HG03196 (cell line): ENCODE data around the gene INAVA.
"Not testable (repeated sequence)": the region's sequence is repeated elsewhere in the genome, so short reads cannot be mapped to it uniquely, and the experiment has no call there.

Experiments
- ATAC-seq: cut with Tn5 transposase; IDR thresholded peaks from one replicate; pipeline ENCODE4 v1.9.1; 2021; ENCODE audit not compliant: unreplicated experiment

The INAVA gene

DNA sequence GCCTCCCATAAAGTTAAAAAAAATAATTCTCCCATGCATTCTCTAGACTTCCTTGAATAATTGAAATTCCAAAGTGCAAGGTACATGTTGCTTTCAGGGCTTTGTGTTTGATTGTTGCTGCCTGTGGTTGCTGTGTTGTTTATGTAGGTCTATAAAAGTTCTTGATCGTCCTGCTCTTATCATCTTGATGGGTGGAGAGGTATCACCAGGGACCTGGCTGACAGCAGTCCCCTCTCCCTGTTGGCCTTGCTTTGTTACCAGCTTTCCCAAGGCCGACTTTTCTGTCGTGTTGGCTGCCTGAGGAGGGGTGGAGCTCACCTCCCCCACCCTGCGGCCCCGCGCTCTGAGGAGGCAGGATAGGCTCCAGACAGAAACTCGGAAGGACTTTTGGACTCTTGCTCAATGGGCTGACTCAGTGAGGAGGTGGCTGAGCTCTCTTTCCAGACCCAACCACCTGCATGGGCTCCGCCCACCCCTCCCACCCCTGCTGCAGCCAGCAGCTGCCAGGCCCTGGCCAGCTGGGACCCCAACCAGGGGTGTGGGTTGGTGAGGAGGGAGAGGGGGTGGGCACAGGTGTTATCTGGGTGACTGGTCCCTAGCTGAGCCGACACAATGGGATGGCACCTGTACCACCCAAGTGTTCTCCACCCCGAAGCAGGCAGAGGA lies 2.0 kb downstream of the INAVA start:
- ATAC-seq: no peak

- ATAC-seq: no peak
Observed at GRCh38 chr1:200897259-200897658, 2.6 kb downstream of the INAVA start.

- no peak for ATAC-seq
Observed at GRCh38 chr1:200899015-200899386, 4.3 kb downstream of the INAVA start.

DNA sequence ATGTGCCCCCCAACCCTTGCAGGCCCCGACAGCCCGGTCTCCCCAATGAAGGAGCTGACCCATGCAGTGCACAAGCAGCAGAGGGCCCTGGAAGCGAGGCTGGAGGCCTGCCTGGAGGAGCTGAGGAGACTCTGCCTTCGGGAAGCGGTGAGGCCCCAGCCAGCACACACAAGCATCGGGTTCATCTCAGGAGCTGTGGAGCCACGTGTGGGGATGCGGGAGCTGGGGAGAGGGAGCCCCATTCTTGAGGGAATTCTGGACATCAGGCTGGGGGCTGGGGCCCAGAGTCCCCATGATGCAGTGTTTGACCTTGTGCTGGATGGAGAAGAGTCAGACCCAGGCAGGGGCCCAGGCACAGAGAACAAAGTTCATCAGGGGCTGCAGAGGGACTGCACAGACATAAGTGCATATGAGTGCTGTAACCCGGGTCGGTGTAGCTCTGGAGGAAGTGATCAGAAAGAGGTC lies 4.8 kb downstream of the INAVA start:
- ATAC-seq: no peak

DNA sequence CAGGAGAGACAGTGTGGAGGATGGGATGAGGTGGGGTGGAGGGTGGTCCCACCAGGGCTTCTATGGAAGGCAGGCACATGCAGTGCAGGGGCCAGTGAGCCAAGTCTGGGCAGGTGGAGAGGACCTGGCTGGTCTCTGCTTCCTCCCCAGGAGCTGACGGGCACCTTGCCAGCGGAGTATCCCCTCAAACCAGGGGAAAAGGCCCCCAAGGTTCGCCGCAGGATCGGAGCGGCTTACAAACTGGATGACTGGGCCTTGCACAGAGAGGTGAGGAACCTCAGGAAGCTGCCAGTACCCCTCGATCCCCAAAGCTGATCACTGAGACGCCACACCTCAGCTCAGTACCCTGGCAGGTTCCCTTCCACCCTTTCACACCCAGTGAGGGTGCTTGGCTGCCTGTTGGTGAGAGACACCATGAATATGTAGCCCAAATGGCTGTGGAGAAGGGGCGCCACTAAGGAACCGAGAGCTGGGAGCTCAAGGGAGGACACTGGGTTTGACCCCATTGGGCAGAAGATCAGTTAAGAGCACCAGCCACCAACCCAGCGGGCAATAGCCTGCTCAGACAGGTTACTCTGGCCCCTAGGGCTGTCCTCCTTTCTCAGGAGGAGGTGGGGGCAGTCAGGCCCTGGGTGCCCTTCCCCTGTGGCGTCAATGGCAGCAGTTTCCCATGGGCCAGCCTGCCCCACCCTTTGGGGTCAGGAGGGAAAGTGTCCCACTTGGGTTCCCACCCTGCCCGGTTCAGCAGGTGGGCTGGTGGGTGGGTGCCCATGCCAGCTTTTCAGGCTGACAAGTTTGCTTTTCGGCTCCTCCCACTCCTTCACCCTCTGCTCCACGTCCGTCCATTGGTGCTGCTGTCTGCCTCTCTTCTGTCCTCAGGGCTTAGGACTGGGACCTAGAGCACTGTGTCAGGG lies 5.5 kb downstream of the INAVA start:
- no peak for ATAC-seq

- ATAC-seq: no peak
Observed at GRCh38 chr1:200900877-200901276, 6.2 kb downstream of the INAVA start.

GRCh38 chr1:200901350-200901749 lies 6.7 kb downstream of the INAVA start:
- ATAC-seq: no peak

GRCh38 chr1:200901796-200902444 lies 7.2 kb downstream of the INAVA start:
- ATAC-seq: no peak

DNA sequence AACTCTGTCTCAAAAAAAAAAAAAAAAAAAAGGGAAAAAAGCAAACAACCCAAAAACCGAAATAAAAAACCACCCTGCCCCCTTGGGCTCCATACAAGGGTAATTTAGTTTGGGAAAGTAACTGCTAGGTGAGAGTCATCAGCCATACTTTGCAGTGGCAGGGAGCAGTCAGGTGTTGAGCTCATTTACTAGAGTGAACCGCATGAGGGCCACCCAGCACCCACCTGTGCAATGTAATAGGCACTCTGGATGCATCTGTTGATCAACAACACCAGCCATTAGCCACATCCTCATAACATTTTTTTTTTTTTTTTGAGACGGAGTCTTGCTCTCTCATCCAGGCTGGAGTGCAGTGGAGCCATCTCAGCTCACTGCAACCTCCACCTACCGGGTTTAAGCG lies 9.1 kb downstream of the INAVA start:
- ATAC-seq: no peak

- ATAC-seq: no peak
Observed at GRCh38 chr1:200904772-200905171, 10.1 kb downstream of the INAVA start.

- peak; percentile 37 for ATAC-seq
Observed at GRCh38 chr1:200905411-200906052, 10.8 kb downstream of the INAVA start.

DNA sequence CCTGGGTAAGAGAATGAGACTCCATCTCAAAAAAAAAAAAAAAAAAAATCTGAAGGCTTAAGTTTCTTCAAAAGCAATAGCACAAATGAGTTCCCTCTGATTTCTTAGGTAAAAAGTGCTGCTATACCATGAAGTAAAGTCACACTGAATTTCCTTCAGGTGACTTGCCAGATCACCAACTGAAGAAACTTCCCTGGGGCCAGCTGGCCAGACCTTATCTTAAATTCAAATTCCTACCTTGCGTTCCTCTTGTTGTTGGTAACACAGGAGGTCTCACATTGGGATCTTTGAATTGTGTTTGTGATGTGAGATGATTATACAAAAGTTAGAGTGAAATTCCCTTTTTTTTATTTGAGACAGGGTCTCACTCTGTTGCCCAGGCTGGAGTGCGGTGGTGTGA lies 11.8 kb downstream of the INAVA start:
- ATAC-seq: no peak

DNA sequence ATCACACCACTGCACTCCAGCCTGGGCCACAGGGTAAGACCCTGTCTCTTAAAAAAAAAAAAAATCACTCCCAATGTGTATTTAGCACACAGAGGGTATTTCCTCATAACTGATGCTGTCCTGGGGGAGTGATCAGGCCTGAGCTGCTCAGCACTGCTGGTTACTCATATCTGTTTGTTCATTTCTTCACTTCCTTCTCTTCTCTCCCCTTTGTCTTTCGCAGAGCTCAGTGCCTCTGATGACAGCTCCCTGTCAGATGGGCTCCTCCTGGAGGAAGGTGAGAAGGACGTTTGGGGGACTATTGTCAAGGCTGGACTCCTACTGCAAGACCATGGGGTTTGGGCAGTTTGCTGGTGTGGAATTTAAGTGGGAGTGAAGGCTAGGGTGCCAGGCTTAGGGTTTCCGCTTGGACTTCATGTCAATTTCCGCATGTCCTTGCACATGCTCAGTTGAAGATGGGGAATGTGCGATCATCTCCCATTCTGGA lies 13.0 kb downstream of the INAVA start:
- ATAC-seq: peak; percentile 42

GRCh38 chr1:200908191-200908868 lies 13.6 kb downstream of the INAVA start:
- ATAC-seq: no peak

DNA sequence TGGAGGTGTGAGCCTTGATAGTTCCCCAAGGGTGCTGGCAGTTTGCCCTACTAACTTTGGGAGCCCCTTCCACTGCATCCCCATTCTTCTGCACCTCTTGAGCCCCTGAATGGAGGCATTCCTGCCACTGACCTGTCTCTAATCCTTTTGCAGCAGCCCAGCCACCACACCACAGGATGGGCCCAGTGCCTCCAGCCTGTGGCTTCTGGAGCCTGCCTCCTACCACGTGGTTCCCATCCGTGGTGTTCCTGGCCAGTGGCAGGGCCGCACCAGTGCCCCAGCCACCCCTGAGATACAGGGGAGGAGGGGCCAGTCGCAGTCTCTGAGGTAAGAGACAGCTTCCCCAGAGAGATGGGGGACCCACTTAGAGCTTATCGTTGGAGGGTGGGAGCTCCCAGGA lies 14.4 kb downstream of the INAVA start:
- ATAC-seq: peak; percentile 19

GRCh38 chr1:200909757-200910239 lies 15.1 kb downstream of the INAVA start:
- peak; percentile 56 for ATAC-seq

DNA sequence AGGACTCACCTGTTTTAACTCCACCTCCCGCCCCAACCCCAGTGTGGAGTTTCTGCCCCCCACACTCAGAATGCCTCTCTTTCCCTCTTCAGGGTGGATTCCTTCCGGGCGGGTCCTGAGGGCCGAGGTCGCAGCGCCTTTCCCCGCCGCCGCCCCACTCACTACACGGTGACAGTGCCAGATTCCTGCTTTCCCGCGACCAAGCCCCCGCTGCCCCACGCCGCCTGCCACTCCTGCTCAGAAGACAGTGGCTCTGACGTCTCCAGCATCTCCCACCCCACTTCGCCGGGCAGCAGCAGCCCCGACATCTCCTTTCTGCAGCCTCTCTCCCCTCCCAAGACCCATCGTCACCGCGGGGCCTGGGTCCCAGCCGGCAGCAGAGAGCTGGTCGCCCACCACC lies 16.7 kb downstream of the INAVA start:
- ATAC-seq: no peak

GRCh38 chr1:200911936-200912335 lies 17.2 kb downstream of the INAVA start:
- ATAC-seq: not testable (repeated sequence)

DNA sequence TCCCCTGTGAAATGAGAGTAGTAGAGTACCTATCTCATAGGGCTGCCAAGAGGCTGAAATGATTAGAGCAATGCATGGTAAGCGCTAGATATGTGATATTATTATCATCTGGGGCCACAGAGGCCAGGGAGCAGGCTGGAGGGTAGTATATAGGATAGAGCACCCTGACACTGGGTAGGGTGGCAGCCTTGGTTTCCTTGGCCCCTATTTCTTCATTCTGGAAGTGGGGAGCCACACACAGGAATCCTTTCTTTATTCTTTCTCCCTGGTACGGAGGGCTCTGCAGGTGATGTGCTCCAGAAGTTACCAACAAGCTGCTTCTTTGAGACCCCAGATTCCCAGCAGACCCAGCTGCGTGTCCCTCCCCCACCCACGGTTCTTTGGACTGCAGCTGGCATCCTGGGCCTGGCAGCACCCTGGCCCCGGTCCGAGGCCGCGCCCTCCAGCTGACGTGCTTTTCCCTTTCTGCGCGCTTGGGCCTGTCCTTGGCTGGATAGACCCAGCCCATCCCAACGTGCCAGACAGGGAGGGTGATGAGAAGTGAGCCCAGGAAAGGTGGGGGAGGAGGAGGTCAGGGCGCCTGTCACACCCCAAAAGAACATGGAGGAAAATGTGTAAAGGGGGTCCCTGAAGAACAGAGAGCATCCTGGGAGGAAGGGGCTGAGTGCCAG lies 18.2 kb downstream of the INAVA start:
- ATAC-seq: no peak

- ATAC-seq: no peak
Observed at GRCh38 chr1:200916152-200916551, 21.5 kb downstream of the INAVA start.
